ENCODE data around the gene OR4D2.

Gene OR4D2

DNA sequence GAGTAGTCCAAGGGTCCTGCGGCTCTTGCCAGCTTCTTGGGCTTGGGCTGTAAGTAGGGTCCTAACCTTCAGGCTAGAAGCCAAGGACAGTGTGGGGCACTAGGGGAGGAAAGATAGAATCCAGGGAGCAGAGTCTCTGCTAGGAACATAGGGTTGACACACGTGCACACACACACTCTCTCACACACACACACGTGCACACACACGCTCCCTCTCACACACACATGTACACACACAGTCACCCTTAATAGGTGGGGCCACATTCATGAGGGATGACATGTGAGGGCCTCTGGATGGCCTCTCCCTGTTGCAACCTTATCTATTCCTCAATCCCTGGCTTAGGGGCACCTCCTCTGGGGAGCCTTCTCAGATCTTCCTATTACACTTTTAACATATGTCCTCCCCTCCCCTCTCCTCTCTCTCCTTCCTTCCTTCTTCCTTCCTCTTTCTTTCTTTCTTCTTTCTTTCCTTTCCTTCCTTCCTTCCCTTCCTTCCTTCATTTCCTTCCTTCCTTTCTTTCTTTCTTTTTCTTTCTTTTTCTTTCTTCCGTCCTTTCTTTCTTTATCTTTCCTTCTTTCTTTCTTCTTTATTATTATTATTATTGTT, 28.8 kb downstream of the OR4D2 start:
- POLR2A ChIA-PET = interaction anchor here (1.0 kb wide), 1 partner anchor 156 kb away, joined by 3 read pairs; the partner anchor contains the start of gene SUPT4H1
- no peak for TF ChIP-seq SUZ12 (IDR thresholded peaks at IDR 0.05)
- no peak for TF ChIP-seq TARDBP (IDR thresholded peaks at IDR 0.05)
- no peak for TF ChIP-seq FOXK2 (IDR thresholded peaks at IDR 0.05)
- no peak for TF ChIP-seq FOXM1 (IDR thresholded peaks at IDR 0.05; ENCODE audit: borderline replicate concordance)
- no peak for TF ChIP-seq HDGF (IDR thresholded peaks at IDR 0.05; ENCODE audit: borderline replicate concordance)
- TF ChIP-seq ZNF384 (IDR thresholded peaks at IDR 0.05) = no peak
- TF ChIP-seq NFRKB (IDR thresholded peaks at IDR 0.05) = no peak
- no peak for TF ChIP-seq ELF4 (IDR thresholded peaks at IDR 0.05)
- TF ChIP-seq SP1 (IDR thresholded peaks at IDR 0.05) = no peak
- no peak for TF ChIP-seq PKNOX1 (IDR thresholded peaks at IDR 0.05)
- no peak for TF ChIP-seq L3MBTL2 (conservative IDR thresholded peaks at IDR 0.05)
- no peak for TF ChIP-seq BHLHE40 (IDR thresholded peaks at IDR 0.05; ENCODE audit: borderline replicate concordance)
- no peak for TF ChIP-seq ARNT (IDR thresholded peaks at IDR 0.05)
- TF ChIP-seq CTBP1 (IDR thresholded peaks at IDR 0.05; ENCODE audit: borderline replicate concordance) = no peak
- TF ChIP-seq FOXA1 (IDR thresholded peaks at IDR 0.05) = no peak
- TF ChIP-seq LEF1 (IDR thresholded peaks at IDR 0.05; ENCODE audit: borderline replicate concordance) = no peak
- CTCF ChIA-PET = no interaction called here
- DNase-seq (ENCODE audit: extremely low spot score) = no peak

GRCh38 chr17:58196610-58197009, 29.8 kb downstream of the OR4D2 start:
- no peak for DNase-seq (ENCODE audit: extremely low spot score)
- ChIA-PET CTCF (interaction anchor here (0.6 kb wide), 1 partner anchor 75 kb away, joined by 3 read pairs; no protein-coding TSS in a partner anchor), POLR2A (interaction anchor here (1.0 kb wide), 1 partner anchor 155 kb away, joined by 3 read pairs; the partner anchor contains the start of gene SUPT4H1)
- no peak for TF ChIP-seq SP1 (IDR thresholded peaks at IDR 0.05)
- no peak for TF ChIP-seq HDGF (IDR thresholded peaks at IDR 0.05; ENCODE audit: borderline replicate concordance)
- TF ChIP-seq NFRKB (IDR thresholded peaks at IDR 0.05) = no peak
- TF ChIP-seq ZNF384 (IDR thresholded peaks at IDR 0.05) = no peak
- no peak for TF ChIP-seq PKNOX1 (IDR thresholded peaks at IDR 0.05)
- no peak for TF ChIP-seq L3MBTL2 (conservative IDR thresholded peaks at IDR 0.05)
- no peak for TF ChIP-seq LEF1 (IDR thresholded peaks at IDR 0.05; ENCODE audit: borderline replicate concordance)
- no peak for TF ChIP-seq SUZ12 (IDR thresholded peaks at IDR 0.05)

- CTCF ChIA-PET = interaction anchor here (0.7 to 2.5 kb wide), 11 partner anchors 9 to 117 kb away, joined by 3 to 15 read pairs (median 4); partner anchors contain the start of genes EPX and MKS1
- DNase-seq (ENCODE audit: extremely low spot score) = peak; percentile 74
- POLR2A ChIA-PET = interaction anchor here (1.4 to 2.8 kb wide), 2 partner anchors 9 to 19 kb away, joined by 3 to 13 read pairs; partner anchors contain the start of gene MKS1
- TF ChIP-seq ARNT (IDR thresholded peaks at IDR 0.05) = no peak
- no peak for TF ChIP-seq LEF1 (IDR thresholded peaks at IDR 0.05; ENCODE audit: borderline replicate concordance)
These were observed 33.3 kb downstream of the OR4D2 start for GRCh38 chr17:58200024-58200633.

GRCh38 chr17:58202859-58203258, 36.1 kb downstream of the OR4D2 start:
- ChIA-PET POLR2A (no interaction called here), CTCF (interaction anchor here (0.7 kb wide), 1 partner anchor 9 kb away, joined by 3 read pairs; no protein-coding TSS in a partner anchor)
- no peak for DNase-seq (ENCODE audit: extremely low spot score)
- TF ChIP-seq HDGF (IDR thresholded peaks at IDR 0.05; ENCODE audit: borderline replicate concordance) (no peak), BHLHE40 (IDR thresholded peaks at IDR 0.05; ENCODE audit: borderline replicate concordance) (no peak), ZNF384 (IDR thresholded peaks at IDR 0.05) (no peak), TARDBP (IDR thresholded peaks at IDR 0.05) (no peak), CTBP1 (IDR thresholded peaks at IDR 0.05; ENCODE audit: borderline replicate concordance) (no peak), FOXM1 (IDR thresholded peaks at IDR 0.05; ENCODE audit: borderline replicate concordance) (no peak), L3MBTL2 (conservative IDR thresholded peaks at IDR 0.05) (no peak), ELF4 (IDR thresholded peaks at IDR 0.05) (no peak), FOXA1 (IDR thresholded peaks at IDR 0.05) (no peak), LEF1 (IDR thresholded peaks at IDR 0.05; ENCODE audit: borderline replicate concordance) (no peak), NFRKB (IDR thresholded peaks at IDR 0.05) (no peak), SUZ12 (IDR thresholded peaks at IDR 0.05) (no peak), FOXK2 (IDR thresholded peaks at IDR 0.05) (no peak), PKNOX1 (IDR thresholded peaks at IDR 0.05) (no peak), ARNT (IDR thresholded peaks at IDR 0.05) (no peak)

DNA sequence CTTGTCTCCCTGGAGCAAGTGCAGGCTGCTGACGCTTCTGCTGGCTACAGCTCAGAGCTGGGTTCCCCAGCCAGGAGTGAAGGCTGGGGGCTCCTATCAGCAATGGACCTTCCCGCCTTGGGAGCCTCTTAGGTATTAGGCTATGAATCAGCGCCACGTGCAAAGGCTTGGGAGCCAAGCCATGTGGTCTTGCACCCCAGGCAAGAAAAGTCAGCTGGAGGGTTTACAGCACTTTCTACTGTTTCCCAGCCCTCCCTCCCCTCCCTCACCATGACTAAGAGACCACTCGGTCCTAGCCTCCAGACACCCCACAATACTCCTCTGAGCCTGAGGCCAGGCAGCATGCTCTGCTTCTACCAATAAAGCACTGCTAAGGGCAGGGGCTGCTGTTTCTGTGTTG, 38.0 kb downstream of the OR4D2 start:
- DNase-seq (ENCODE audit: extremely low spot score) = no peak
- ChIA-PET CTCF (no interaction called here), POLR2A (no interaction called here)
- TF ChIP-seq PKNOX1 (IDR thresholded peaks at IDR 0.05) (no peak), ZNF384 (IDR thresholded peaks at IDR 0.05) (no peak), SP1 (IDR thresholded peaks at IDR 0.05) (no peak), FOXA1 (IDR thresholded peaks at IDR 0.05) (no peak), CTBP1 (IDR thresholded peaks at IDR 0.05; ENCODE audit: borderline replicate concordance) (no peak), FOXM1 (IDR thresholded peaks at IDR 0.05; ENCODE audit: borderline replicate concordance) (no peak), L3MBTL2 (conservative IDR thresholded peaks at IDR 0.05) (no peak), HDGF (IDR thresholded peaks at IDR 0.05; ENCODE audit: borderline replicate concordance) (no peak), ARNT (IDR thresholded peaks at IDR 0.05) (no peak), NFRKB (IDR thresholded peaks at IDR 0.05) (no peak), FOXK2 (IDR thresholded peaks at IDR 0.05) (no peak), ELF4 (IDR thresholded peaks at IDR 0.05) (no peak), TARDBP (IDR thresholded peaks at IDR 0.05) (no peak)

All from HEK293T (cell line).